ENCODE results near the gene SRRM5. TPM values are rescaled to one million over a fixed set of nuclear protein-coding genes. Genes with fewer than 3 reads are reported as not detected.

SRRM5 gene
- total and polyA plus RNA-seq, 10 donors, result 0.26 to 0.94 (median 0.46) TPM

GRCh38 chr19:43578787-43579186, 33.1 kb upstream of the SRRM5 start:
- no peak overlapping the region for H3K27ac ChIP-seq
- no peaks in the 10 kb centered on the region for H3K27me3 ChIP-seq (replicated peaks in 1 of 7)
- H3K4me1 ChIP-seq, result peaks cover 13 to 72% (median 46%) of the 10 kb centered on the region in 6 donors
- no peak overlapping the region for H3K4me3 ChIP-seq
- TF ChIP-seq, protein P1, sequence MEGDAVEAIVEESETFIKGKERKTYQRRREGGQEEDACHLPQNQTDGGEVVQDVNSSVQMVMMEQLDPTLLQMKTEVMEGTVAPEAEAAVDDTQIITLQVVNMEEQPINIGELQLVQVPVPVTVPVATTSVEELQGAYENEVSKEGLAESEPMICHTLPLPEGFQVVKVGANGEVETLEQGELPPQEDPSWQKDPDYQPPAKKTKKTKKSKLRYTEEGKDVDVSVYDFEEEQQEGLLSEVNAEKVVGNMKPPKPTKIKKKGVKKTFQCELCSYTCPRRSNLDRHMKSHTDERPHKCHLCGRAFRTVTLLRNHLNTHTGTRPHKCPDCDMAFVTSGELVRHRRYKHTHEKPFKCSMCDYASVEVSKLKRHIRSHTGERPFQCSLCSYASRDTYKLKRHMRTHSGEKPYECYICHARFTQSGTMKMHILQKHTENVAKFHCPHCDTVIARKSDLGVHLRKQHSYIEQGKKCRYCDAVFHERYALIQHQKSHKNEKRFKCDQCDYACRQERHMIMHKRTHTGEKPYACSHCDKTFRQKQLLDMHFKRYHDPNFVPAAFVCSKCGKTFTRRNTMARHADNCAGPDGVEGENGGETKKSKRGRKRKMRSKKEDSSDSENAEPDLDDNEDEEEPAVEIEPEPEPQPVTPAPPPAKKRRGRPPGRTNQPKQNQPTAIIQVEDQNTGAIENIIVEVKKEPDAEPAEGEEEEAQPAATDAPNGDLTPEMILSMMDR (IDR thresholded peaks at IDR 0.05 in 8 of 11, conservative IDR thresholded peaks at IDR 0.05 in 3 of 11), result no peak
- no peak for TF ChIP-seq POLR2A (IDR thresholded peaks at IDR 0.05)
- TF ChIP-seq POLR2AphosphoS5 (IDR thresholded peaks at IDR 0.05), result no peak
- peaks cover 0 to 8% (median 0%) of the 10 kb centered on the region in 6 donors for H3K36me3 ChIP-seq
- no peak for DNase-seq
- intact Hi-C loops (cut with DNase I; ENCODE audit: low total_unique reads), result no loop called here
- 85 to 92% (median 87%) methylated on average over 3 of the region's 3 CpGs for WGBS, 5 donors
- no peaks in the 10 kb centered on the region for H3K9me3 ChIP-seq

DNA sequence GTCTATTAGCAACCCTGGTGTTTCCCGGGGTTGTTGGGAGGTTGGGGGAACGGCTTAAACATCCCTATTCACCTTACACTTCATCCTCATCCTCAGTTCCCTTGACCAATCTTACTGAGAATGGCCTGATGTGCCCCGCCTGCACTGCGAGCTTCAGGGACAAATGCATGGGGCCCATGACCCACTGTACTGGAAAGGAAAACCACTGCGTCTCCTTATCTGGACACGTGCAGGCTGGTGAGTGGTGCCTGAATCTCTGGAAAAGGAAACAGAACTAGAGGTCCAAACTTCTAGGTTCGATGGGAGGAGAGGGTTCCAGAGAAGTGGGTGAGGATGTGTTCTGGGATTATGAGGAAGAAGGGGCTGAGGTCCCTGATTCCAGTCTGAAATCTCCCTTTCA, 30.4 kb upstream of the SRRM5 start:
- DNase-seq, result no peak
- 51 to 73% (median 69%) methylated on average over 7 of the region's 7 CpGs for WGBS, 5 donors
- H3K27me3 ChIP-seq (replicated peaks in 1 of 7), result no peaks in the 10 kb centered on the region
- TF ChIP-seq POLR2A (IDR thresholded peaks at IDR 0.05) (no peak), POLR2AphosphoS5 (IDR thresholded peaks at IDR 0.05) (no peak)
- TF ChIP-seq, protein P1 (IDR thresholded peaks at IDR 0.05 in 8 of 11, conservative IDR thresholded peaks at IDR 0.05 in 3 of 11), result no peak
- H3K9me3 ChIP-seq, result no peaks in the 10 kb centered on the region
- peaks cover 4 to 62% (median 36%) of the 10 kb centered on the region in 6 donors for H3K4me1 ChIP-seq
- peaks cover 0 to 9% (median 0%) of the 10 kb centered on the region in 6 donors for H3K36me3 ChIP-seq
- intact Hi-C loops (cut with DNase I; ENCODE audit: low total_unique reads), result loop anchor here (10.0 kb wide), 1 partner anchor 47 kb away; the partner anchor contains the start of gene ZNF575
- H3K4me3 ChIP-seq, result peak overlapping the region in 4 of 8 donors; percentile 34 to 64 (median 46)
- H3K27ac ChIP-seq, result peak overlapping the region in 5 of 8 donors; percentile 29 to 81 (median 72)

- peaks cover 0 to 20% (median 0%) of the 10 kb centered on the region in 6 donors for H3K36me3 ChIP-seq
- no peak overlapping the region for H3K27ac ChIP-seq
- peaks cover 4 to 60% (median 36%) of the 10 kb centered on the region in 6 donors for H3K4me1 ChIP-seq
- no peaks in the 10 kb centered on the region for H3K27me3 ChIP-seq (replicated peaks in 1 of 7)
- TF ChIP-seq POLR2A (IDR thresholded peaks at IDR 0.05) (no peak), POLR2AphosphoS5 (IDR thresholded peaks at IDR 0.05) (no peak)
- TF ChIP-seq, protein P1 (IDR thresholded peaks at IDR 0.05 in 8 of 11, conservative IDR thresholded peaks at IDR 0.05 in 3 of 11), result no peak
- intact Hi-C loops (cut with DNase I; ENCODE audit: low total_unique reads), result loop anchor here (10.0 kb wide), 1 partner anchor 48 kb away; the partner anchor contains the start of gene ZNF575
- DNase-seq, result no peak
- H3K9me3 ChIP-seq, result no peaks in the 10 kb centered on the region
- no peak overlapping the region for H3K4me3 ChIP-seq
- 80 to 87% (median 84%) methylated on average over 2 of the region's 2 CpGs for WGBS, 5 donors
These were observed 29.4 kb upstream of the SRRM5 start for GRCh38 chr19:43582495-43582894.

GRCh38 chr19:43584484-43584883, 27.4 kb upstream of the SRRM5 start:
- Histone ChIP-seq H3K36me3 (peaks cover 0 to 35% (median 2%) of the 10 kb centered on the region in 6 donors), H3K9me3 (no peaks in the 10 kb centered on the region), H3K27ac (peak overlapping the region in 7 of 8 donors; percentile 37 to 70 (median 59)), H3K4me3 (no peak overlapping the region), H3K27me3 (replicated peaks in 1 of 7) (no peaks in the 10 kb centered on the region), H3K4me1 (peaks cover 4 to 56% (median 36%) of the 10 kb centered on the region in 6 donors)
- no peak for DNase-seq
- TF ChIP-seq, protein P1 (IDR thresholded peaks at IDR 0.05 in 8 of 11, conservative IDR thresholded peaks at IDR 0.05 in 3 of 11), result no peak
- TF ChIP-seq POLR2A (IDR thresholded peaks at IDR 0.05) (no peak), POLR2AphosphoS5 (IDR thresholded peaks at IDR 0.05) (no peak)
- intact Hi-C loops (cut with DNase I; ENCODE audit: low total_unique reads), result loop anchor here (10.0 kb wide), 1 partner anchor 50 kb away; the partner anchor contains the start of gene ZNF575
- WGBS, 5 donors, result 93 to 100% (median 100%) methylated on average over 1 of the region's 1 CpG
